Kidney (tissue), 14 donors: Measurements from ENCODE around the gene CD2AP. TPM values are rescaled to one million over a fixed set of nuclear protein-coding genes. Genes with fewer than 3 reads are reported as not detected.

Source experiments
- DNase-seq, 5 donors: peaks; one replicate each; pipeline ENCODE4 v3.0.0-alpha.2; 2013 to 2020
- FAIRE-seq: peaks from 2 replicates; lab custom pipeline; 2012; peaks lifted over from hg19 to GRCh38; lab: Jason Lieb, UNC
- H3K27ac ChIP-seq, 2 donors: one replicate each; pipeline ENCODE4 v1.7.0; 2013; ENCODE audit warnings: low read depth in 2 of 2, low read length in 2 of 2, inconsistent platforms in 1 of 2
- H3K27me3 ChIP-seq: one replicate; pipeline ENCODE4 v1.7.1; 2013; ENCODE audit warnings: low read length, inconsistent platforms; ENCODE audit not compliant: control insufficient read depth, insufficient read depth
- H3K36me3 ChIP-seq, 3 donors: one replicate each; pipeline versions ENCODE4 v1.7.0 to v1.7.1; 2013; ENCODE audit warnings: low read length in 3 of 3, control low read depth in 1 of 3, inconsistent platforms in 1 of 3; ENCODE audit not compliant: insufficient read depth in 3 of 3, control insufficient read depth in 2 of 3
- H3K4me1 ChIP-seq, 3 donors: one replicate each; pipeline versions ENCODE4 v1.7.0 to v1.7.1; 2013; ENCODE audit warnings: low read length in 3 of 3, inconsistent platforms in 1 of 3, low read depth in 1 of 3; ENCODE audit not compliant: control insufficient read depth in 2 of 3, insufficient read depth in 2 of 3
- H3K4me3 ChIP-seq, 3 donors: one replicate each; pipeline versions ENCODE4 v1.7.0 to v1.8.1; 2013; ENCODE audit warnings: low read length in 3 of 3, control low read depth in 1 of 3, inconsistent platforms in 1 of 3
- H3K9ac ChIP-seq, 3 donors: one replicate each; pipeline versions ENCODE4 v1.7.0 to v1.7.1; 2013; ENCODE audit warnings: low read length in 3 of 3, control low read depth in 1 of 3, inconsistent platforms in 1 of 3
- H3K9me3 ChIP-seq, 3 donors: one replicate each; pipeline versions ENCODE4 v1.7.0 to v1.7.1; 2013; ENCODE audit warnings: low read length in 3 of 3, control low read depth in 1 of 3, inconsistent platforms in 1 of 3; ENCODE audit not compliant: control insufficient read depth in 2 of 3, insufficient read depth in 1 of 3
- intact Hi-C: fragments of 100-400 bp; cut with DNase I; formaldehyde crosslinking; loops from one replicate; pipeline ENCODE4 v1.11.1; 2022
- polyA plus RNA-seq: library from polyadenylated mRNA; stranded (reverse); fragments of 350-450 nt; fragmentation: Illumina TruSeq; extraction: RNeasy Lipid Tissue Mini Kit (QIAGEN cat#74804); gene quantifications from one replicate; pipeline ENCODE4 v1.2.3, GENCODE V29; 2014; ENCODE audit warnings: low read depth, low replicate concordance; ENCODE audit not compliant: insufficient read depth
- total RNA-seq: library from RNA; stranded (reverse); fragmentation: NEBNext Ultra II Directional; extraction: Animal tissue kit (Norgen Biotek cat#: 25700); gene quantifications from one replicate; pipeline ENCODE4 v1.2.1, GENCODE V29; 2021
- TF ChIP-seq, protein P1 (sequence below): IDR thresholded peaks from 3 replicates; pipeline ENCODE4 v1.5.1; 2012; ENCODE audit warnings: mild to moderate bottlenecking, moderate library complexity, borderline replicate concordance; ENCODE audit not compliant: insufficient read depth; ENCODE audit errors: extremely low read depth
- donor health status: control.
- donor health status: control.
- donor health status: control.
- donor health status: control.
- donor health status: control.
- donor health status: DM: yes; HTN: yes; CAD: no.
- donor health status: Normal renal cell carcinoma (clear cell type).

CD2AP gene
- total and polyA plus RNA-seq, 2 donors from 2014 or later: 19.5 to 87.6 TPM

DNA sequence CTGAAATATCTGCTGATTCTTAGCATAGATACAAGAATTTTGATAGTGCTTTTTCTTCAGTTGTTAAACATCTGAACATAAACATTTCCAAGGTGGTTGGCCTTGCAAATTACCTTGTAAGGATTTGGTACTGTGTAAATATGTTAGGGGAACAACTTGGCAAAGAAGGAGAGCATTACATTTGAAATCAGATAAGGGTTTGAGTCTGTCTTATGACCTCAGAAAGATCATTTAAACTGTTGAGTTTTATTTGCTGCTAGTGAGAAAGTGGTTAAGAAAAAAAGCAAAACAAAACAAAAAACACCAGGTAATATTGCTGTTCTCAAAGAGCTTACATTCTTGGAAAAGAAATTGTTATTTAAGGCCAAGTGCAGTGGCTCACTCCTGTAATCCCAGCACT lies 56.5 kb downstream of the CD2AP start:
- H3K9ac ChIP-seq: no peak overlapping the region
- intact Hi-C loops: no loop called here
- H3K4me1 ChIP-seq: peaks cover 0 to 2% (median 0%) of the 10 kb centered on the region in 3 donors
- H3K27ac ChIP-seq: no peak overlapping the region
- H3K36me3 ChIP-seq: no peaks in the 10 kb centered on the region
- DNase-seq (no peak), FAIRE-seq (no peak)
- no peak overlapping the region for H3K4me3 ChIP-seq
- H3K27me3 ChIP-seq: no peaks in the 10 kb centered on the region
- H3K9me3 ChIP-seq: no peaks in the 10 kb centered on the region
- TF ChIP-seq, protein P1, sequence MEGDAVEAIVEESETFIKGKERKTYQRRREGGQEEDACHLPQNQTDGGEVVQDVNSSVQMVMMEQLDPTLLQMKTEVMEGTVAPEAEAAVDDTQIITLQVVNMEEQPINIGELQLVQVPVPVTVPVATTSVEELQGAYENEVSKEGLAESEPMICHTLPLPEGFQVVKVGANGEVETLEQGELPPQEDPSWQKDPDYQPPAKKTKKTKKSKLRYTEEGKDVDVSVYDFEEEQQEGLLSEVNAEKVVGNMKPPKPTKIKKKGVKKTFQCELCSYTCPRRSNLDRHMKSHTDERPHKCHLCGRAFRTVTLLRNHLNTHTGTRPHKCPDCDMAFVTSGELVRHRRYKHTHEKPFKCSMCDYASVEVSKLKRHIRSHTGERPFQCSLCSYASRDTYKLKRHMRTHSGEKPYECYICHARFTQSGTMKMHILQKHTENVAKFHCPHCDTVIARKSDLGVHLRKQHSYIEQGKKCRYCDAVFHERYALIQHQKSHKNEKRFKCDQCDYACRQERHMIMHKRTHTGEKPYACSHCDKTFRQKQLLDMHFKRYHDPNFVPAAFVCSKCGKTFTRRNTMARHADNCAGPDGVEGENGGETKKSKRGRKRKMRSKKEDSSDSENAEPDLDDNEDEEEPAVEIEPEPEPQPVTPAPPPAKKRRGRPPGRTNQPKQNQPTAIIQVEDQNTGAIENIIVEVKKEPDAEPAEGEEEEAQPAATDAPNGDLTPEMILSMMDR: no peak

DNA sequence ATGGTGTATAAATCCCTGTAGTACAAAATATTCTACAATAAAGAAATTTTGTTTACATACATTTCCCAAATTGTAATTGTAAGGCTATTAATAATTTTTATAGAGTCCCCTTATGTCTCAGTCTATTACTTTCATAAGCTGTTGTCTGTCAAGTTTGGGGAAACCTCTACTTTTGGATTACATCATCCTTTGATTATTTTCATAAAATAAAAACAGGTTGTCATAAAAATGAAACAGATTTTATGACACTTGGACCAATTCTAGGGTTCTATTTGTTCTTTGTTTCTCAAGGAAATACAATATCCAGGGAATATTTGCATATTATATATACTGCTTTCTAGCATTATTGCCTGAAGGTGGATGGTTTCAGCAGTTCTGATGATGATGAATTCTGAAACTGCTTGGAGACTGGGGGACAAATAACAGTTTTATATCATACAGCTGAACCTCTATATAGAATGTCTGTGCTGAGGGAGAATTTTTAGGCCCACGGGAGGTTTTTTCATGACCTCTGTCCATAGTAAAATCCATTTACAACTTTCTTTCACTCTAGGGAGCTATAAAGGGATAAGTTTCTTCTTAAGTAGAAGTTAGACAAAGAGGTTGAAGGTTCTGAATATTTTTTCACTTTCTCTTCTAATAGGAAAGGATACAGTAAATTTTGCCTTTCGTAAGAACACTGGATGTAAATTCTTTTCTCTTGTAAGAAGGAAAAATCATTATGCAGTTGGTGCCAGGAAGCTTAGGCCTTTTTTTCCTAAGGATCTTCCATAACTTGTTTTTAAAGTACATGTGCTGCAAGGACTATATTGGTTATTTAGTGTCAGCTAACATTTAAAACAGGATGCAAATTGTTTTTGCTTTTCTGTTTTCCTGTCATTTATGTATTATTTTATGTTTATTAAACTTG lies 58.0 kb downstream of the CD2AP start:
- Histone ChIP-seq H3K36me3 (no peaks in the 10 kb centered on the region), H3K4me1 (peaks cover 0 to 2% (median 0%) of the 10 kb centered on the region in 3 donors), H3K27me3 (no peaks in the 10 kb centered on the region), H3K9me3 (no peaks in the 10 kb centered on the region), H3K27ac (no peak overlapping the region), H3K4me3 (no peak overlapping the region), H3K9ac (peak overlapping the region in 1 of 3 donors; percentile 22)
- DNase-seq: peak in 1 of 5 donors; percentile 5
- TF ChIP-seq, protein P1: no peak
- FAIRE-seq: no peak
- intact Hi-C loops: no loop called here

DNA sequence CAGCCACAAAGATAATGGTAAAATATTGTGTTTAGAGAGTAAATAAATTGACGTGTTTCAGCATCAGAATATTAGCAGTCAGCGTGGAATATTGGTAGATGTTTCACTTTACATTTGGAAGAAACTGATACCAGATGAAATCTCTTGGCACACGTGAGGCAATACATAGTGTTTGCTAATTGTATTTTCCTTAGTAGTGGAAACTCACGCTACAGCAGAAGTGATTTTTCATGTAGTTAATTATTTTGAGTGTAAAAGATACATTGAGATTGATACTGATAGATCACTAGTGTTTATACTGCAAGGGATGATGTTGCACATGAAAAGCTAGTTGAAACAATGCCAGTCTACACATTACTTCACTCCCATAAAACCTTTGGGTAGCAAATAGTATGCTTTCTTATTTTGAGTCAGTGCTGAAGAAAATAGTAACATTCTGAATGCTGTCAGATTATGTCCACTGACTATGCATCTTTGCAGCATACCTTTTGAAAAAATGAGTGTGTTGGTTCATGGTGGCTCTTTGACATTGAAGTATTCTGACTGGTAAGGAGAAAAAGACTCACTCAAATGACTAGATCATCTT lies 59.3 kb downstream of the CD2AP start:
- no peak for DNase-seq

More for the DNA sequence above, 59.3 kb downstream of the CD2AP start:
- FAIRE-seq: no peak
- H3K27me3 ChIP-seq: no peaks in the 10 kb centered on the region
- TF ChIP-seq, protein P1: no peak
- H3K4me1 ChIP-seq: peaks cover 0 to 2% (median 0%) of the 10 kb centered on the region in 3 donors
- no peak overlapping the region for H3K4me3 ChIP-seq
- H3K27ac ChIP-seq: no peak overlapping the region
- H3K9me3 ChIP-seq: no peaks in the 10 kb centered on the region
- H3K36me3 ChIP-seq: no peaks in the 10 kb centered on the region
- intact Hi-C loops: no loop called here
- no peak overlapping the region for H3K9ac ChIP-seq
